Measurements from ENCODE around the gene SLC18B1. TPM values are rescaled to one million over a fixed set of nuclear protein-coding genes. Genes with fewer than 3 reads are reported as not detected.

The SLC18B1 gene
- total and polyA plus RNA-seq, 4 donors, result 3.5 to 6.7 (median 5.2) TPM

GRCh38 chr6:132748446-132748845 is 50.0 kb downstream of the SLC18B1 start:
- TF ChIP-seq RAD21 (IDR thresholded peaks at IDR 0.05), result no peak
- no peak for TF ChIP-seq JUND (IDR thresholded peaks at IDR 0.05)
- TF ChIP-seq NR2F2 (IDR thresholded peaks at IDR 0.05), result no peak
- no peak for TF ChIP-seq SP1 (IDR thresholded peaks at IDR 0.05)
- TF ChIP-seq HNF4G (IDR thresholded peaks at IDR 0.05), result no peak
- TF ChIP-seq REST (IDR thresholded peaks at IDR 0.05), result no peak
- TF ChIP-seq HNF4A (conservative IDR thresholded peaks at IDR 0.05), result no peak
- no peaks in the 10 kb centered on the region for H3K9me3 ChIP-seq (ENCODE audit: control insufficient read depth in 4 of 4, low read length in 3 of 4)
- no peaks in the 10 kb centered on the region for H3K36me3 ChIP-seq (ENCODE audit: control insufficient read depth in 4 of 4, insufficient read depth in 3 of 4, low read depth in 1 of 4, low read length in 3 of 4)
- peak overlapping the region; percentile 70 to 94 for H3K27ac ChIP-seq (ENCODE audit: low read depth in 1 of 2, low read length in 2 of 2)
- no peak for DNase-seq (ENCODE audit: low spot score)
- H3K4me1 ChIP-seq (ENCODE audit: control insufficient read depth in 4 of 4, insufficient read depth in 4 of 4, low read length in 3 of 4), result peaks cover 0 to 16% (median 3%) of the 10 kb centered on the region in 4 donors
- H3K27me3 ChIP-seq (ENCODE audit: control insufficient read depth in 4 of 4, insufficient read depth in 4 of 4, low read length in 3 of 4), result no peaks in the 10 kb centered on the region
- no peak overlapping the region for H3K9ac ChIP-seq (ENCODE audit: low read depth in 1 of 2, low read length in 2 of 2)
- no peak overlapping the region for H3K4me3 ChIP-seq (ENCODE audit: low read depth in 1 of 3, low read length in 3 of 3)
- WGBS, result 99% methylated on average over 1 of the region's 1 CpG

GRCh38 chr6:132746048-132746447 is 52.4 kb downstream of the SLC18B1 start:
- 71% methylated on average over 1 of the region's 1 CpG for WGBS
- Histone ChIP-seq H3K9ac (ENCODE audit: low read depth in 1 of 2, low read length in 2 of 2) (no peak overlapping the region), H3K36me3 (ENCODE audit: control insufficient read depth in 4 of 4, insufficient read depth in 3 of 4, low read depth in 1 of 4, low read length in 3 of 4) (no peaks in the 10 kb centered on the region), H3K9me3 (ENCODE audit: control insufficient read depth in 4 of 4, low read length in 3 of 4) (no peaks in the 10 kb centered on the region), H3K4me3 (ENCODE audit: low read depth in 1 of 3, low read length in 3 of 3) (no peak overlapping the region), H3K27ac (ENCODE audit: low read depth in 1 of 2, low read length in 2 of 2) (no peak overlapping the region), H3K27me3 (ENCODE audit: control insufficient read depth in 4 of 4, insufficient read depth in 4 of 4, low read length in 3 of 4) (no peaks in the 10 kb centered on the region), H3K4me1 (ENCODE audit: control insufficient read depth in 4 of 4, insufficient read depth in 4 of 4, low read length in 3 of 4) (peaks cover 0 to 12% (median 3%) of the 10 kb centered on the region in 4 donors)
- DNase-seq (ENCODE audit: low spot score), result no peak
- TF ChIP-seq EGR1 (IDR thresholded peaks at IDR 0.05; ENCODE audit: low read depth in 2 of 2) (no peak), GABPA (IDR thresholded peaks at IDR 0.05 in 1 of 2, conservative IDR thresholded peaks at IDR 0.05 in 1 of 2) (no peak), HNF4G (IDR thresholded peaks at IDR 0.05) (no peak), ZBTB33 (IDR thresholded peaks at IDR 0.05) (no peak), TAF1 (conservative IDR thresholded peaks at IDR 0.05) (no peak), ATF3 (IDR thresholded peaks at IDR 0.05) (no peak), YY1 (IDR thresholded peaks at IDR 0.05) (no peak), MAX (IDR thresholded peaks at IDR 0.05) (no peak), SP1 (IDR thresholded peaks at IDR 0.05) (no peak), RXRA (IDR thresholded peaks at IDR 0.05) (no peak), HNF4A (conservative IDR thresholded peaks at IDR 0.05) (no peak), JUND (IDR thresholded peaks at IDR 0.05) (no peak), CTCF (IDR thresholded peaks at IDR 0.05; ENCODE audit: low read depth, low read length, missing input control) (no peak), FOXA2 (IDR thresholded peaks at IDR 0.05) (no peak), NR2F2 (IDR thresholded peaks at IDR 0.05) (no peak), FOXA1 (IDR thresholded peaks at IDR 0.05) (no peak), REST (IDR thresholded peaks at IDR 0.05) (no peak), RAD21 (IDR thresholded peaks at IDR 0.05) (no peak)

All from liver (tissue), 9 donors.